GM18868 (cell line): ENCODE measurements around the gene PDLIM5.
"Not testable (repeated sequence)": the region's sequence is repeated elsewhere in the genome, so short reads cannot be mapped to it uniquely, and the experiment has no call there.

Experiments used
- ATAC-seq: cut with Tn5 transposase; IDR thresholded peaks from one replicate; pipeline ENCODE4 v1.9.1; 2021; ENCODE audit warnings: mild to moderate bottlenecking, moderate library complexity; ENCODE audit not compliant: unreplicated experiment

Gene PDLIM5

DNA sequence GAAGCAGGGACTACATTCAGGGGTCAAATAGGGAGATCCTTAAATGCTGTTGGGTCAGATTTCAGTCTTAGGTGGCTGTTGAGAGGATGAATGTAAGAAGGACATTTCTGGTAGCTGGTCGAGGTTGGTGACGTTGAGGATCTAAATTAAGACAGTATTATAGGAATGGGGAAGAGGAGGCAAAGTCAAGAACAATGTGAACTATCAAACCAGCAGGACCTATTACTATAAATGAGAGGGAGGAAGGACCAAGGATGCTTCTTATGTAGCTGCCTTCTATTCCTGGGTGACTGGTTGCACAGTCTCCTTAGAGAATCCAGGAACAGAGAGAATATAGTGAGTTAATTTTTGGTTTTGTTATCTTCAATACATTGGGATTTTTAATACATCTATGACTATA lies 187.6 kb downstream of the PDLIM5 start:
- ATAC-seq: no peak

DNA sequence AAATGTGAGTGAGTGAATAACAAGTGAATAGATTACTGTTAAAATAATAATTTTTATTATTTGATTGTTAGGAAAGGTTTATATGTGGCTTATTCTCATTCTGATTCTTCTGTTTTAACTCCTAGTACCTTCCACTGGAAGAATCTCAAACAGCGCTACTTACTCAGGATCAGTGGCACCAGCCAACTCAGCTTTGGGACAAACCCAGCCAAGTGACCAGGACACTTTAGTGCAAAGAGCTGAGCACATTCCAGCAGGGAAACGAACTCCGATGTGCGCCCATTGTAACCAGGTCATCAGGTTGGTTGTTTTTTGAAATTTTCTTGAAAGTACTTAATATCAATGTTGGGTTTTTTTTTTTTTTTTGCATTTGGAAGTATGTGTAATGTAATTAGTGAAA lies 188.4 kb downstream of the PDLIM5 start:
- no peak for ATAC-seq

DNA sequence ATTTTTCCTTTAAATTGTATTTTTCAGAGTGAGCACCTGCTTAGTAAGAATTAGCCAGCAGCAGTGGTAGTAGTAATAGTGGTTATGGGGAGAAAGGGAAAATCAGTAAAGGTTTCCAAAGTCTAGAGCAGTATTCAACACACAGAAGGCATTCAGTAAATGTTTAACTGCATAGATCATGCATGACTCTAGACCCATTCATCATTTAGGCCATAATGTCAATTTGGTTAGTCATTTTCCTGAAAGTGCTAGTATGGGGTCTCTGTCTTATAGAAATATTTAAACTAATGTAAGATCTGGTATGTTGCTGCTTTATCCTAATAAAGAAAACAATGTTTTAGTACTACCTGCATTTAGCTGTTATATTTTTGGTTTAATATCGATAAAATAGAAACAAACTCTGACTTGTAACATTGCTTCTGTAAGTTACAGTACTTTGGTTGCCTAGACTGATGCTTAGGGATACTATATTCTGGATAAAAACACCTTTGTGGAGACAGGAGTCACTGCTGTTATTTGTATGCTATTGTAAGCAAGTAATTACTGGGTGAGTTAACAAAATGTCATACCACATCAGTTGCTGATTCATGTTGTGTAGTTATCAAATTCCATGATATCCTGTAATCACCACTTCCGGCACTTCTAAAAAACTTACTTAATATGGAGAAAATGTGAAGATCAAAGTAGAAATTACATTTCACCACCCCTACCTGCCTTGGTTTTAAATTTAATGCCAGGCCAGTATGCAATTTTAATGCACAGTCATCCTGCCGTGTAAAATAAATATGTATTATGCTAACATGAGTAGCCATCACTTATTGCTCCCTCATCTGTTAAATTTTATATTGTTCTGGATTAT lies 190.2 kb downstream of the PDLIM5 start:
- no peak for ATAC-seq

DNA sequence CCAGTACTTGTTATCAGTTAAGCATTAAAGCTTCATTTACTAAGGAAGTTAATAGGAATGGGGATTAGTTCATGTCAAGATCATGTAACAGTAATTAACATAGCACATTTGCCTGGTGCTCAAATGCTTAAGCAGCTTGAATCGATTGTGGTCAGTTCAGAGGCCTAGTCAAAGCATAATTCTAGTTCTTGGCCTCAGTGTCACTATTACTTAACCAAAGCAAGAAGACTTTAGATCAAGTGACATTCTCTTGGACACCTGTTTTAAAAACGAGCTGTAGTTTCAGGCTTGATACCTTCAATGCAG lies 190.8 kb downstream of the PDLIM5 start:
- ATAC-seq: no peak

DNA sequence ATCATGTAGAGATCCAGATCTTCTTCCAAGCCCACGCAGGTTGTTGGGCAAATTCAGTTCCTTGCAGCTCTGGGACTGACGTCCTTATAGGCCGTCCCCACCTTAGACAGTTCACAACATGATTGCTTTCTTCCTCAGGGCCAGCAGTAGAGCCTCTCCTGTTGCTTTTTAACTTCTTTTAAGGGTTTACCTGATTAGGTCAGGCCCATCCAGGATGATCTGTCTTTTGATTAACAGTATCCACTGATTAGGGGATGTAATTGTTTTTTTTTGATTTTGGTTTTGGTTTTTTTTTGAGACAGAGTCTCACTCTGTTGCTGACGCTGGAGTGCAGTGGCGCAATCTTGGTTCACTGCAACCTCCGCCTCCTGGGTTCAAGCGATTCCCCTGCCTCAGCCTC lies 197.0 kb downstream of the PDLIM5 start:
- ATAC-seq: no peak

DNA sequence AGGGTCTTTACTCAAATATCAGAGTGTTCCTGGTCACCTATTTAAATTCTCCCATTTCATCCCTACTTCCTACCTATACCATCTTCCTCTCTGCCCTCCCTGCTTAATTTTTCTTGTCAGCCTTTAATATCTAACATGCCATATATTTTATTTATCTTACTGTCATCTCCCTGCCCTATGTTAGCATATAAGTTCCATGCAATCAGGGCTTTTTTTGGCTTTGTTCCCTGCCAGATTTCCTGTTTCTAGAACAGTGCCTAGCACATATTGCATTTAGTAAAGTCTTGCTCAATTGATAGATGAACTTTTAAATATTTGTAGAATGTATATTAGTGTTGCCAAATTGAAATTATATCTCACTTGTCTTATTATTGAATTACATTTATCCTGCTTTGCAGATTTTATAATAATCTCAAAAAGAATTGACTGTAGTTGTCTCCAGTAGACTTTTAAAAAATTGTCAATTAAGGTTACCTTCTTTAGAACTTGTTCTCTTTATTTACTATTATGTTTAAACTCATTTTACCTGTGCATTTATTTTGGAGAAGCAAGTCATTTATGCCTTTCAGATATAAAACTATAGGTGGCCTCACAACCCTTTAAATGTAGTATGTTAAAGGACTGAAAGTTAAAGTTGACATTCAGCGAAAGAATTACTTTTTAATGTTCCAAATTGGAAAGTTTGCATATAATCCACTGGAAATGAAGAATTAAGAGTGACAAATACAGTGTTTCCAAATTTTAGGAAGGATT lies 197.8 kb downstream of the PDLIM5 start:
- no peak for ATAC-seq

DNA sequence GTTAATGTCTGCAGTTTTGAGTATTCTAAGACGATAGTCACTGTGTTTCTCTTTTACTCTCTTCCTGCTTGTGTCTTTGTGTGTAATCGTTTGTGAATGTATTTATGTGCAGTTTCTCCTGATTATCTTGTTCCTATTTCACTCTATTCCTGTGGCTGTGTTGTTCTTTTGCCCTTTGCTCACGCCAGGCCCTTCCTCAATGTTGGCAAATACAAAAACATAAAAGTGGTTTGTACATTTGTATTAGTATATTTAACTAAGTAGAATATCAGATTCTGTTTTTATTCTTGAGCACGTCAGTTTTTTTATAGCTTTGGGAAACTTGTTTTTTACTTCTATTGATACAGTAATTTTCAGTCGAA lies 198.4 kb downstream of the PDLIM5 start:
- no peak for ATAC-seq

DNA sequence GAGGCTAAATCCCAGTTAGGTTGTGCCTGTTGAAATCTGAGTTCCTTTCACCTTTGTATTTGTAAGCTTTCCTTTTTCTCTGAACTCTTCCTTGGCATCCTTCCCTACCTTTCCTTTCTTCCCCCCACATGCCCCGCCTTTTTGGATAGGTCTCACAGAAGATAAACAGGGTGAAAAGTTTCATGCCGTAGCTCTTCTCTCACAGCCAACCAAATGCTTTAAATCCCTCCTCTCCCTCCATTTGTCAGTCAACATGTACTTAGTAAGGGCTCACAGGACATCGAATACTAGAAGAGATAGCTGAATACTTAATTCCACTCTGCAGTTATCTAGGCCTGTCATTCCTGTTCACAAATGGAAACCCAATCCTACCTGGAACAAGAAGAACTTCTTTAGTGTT lies 198.9 kb downstream of the PDLIM5 start:
- no peak for ATAC-seq

DNA sequence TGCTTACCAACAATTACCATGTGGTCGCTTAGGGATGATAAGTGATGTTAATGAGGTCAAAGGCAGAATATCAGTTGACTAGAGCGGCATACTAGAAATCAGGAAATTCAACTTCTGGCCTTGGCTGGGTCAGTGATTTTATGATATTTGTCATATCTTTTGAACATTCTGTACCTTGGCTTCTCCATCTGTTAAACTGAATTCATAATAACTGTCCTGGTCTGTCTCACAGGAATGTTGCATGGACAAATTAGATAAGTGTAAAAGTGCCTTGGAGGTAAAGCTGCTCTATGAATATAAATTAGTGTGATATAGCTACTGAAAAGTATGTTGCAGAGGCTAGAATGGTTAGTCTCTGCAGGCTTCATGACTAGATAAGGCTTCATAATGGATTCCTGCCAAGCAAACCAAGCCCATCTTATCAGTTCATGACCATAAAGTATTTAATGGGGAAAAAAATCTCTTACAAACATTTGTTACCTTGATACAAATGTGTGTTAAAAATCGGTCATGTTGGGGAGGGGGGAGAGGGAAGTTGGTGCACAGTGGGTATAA lies 201.4 kb downstream of the PDLIM5 start:
- ATAC-seq: no peak

DNA sequence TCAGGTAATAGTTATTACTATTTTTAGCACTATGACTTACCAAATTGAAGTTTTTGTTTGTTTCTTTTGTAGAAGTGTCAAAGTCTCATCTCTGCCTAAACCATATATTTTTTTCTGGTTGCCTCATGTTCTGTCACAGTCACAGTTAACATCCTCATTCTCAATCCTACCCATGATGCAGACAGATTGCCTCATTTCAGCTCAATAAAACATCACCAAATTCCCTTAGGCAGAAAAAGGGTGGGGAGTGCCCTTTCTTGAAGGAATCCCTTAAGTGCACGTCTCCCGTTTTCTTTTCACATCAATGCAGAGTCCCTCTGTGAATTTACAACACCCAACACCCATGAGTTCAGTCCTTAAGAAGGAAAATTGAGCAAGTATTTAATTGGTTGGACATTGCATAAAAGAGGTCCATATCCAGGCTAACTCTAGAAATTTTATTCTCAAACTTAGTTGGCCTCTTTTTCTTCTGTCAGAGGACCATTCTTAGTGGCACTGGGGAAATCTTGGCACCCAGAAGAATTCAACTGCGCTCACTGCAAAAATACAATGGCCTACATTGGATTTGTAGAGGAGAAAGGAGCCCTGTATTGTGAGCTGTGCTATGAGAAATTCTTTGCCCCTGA lies 202.4 kb downstream of the PDLIM5 start:
- no peak for ATAC-seq

DNA sequence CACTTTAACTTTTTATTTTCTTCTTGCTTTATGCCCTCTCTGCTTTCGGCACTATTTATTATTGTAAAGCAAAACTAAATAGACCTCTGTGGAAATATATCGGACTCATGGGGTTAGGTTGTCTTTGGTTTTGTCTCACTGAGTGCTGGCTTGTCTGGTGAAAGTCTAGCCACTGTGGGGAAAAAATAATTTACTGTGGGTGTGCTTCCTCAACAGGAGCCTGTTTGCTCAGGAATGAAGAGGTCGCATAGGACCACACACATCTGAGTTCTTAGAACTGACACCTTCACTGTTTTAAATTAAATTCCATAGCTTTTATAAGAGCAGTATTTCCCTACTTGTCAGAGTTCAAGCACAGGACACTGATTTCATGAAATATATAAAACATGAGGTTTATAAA lies 203.0 kb downstream of the PDLIM5 start:
- ATAC-seq: no peak

DNA sequence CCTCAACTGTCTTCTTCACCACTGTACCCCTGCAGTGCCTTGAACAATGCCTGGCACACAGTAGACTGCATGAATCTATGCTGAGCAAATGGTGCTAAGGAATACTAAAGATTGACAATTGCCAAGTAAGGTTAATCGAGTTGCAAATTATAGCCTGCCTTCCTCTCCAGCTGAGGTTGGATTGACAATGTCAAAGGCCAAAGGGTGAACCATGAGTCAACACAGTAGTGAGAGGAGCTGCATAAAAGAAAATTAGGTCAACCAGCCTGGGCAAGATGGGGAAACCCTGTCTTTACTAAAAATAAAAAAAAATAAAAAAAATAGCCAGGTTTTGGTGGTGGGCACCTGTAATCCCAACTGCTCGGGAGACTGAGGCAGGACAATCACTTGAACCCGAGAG lies 208.9 kb downstream of the PDLIM5 start:
- no peak for ATAC-seq

DNA sequence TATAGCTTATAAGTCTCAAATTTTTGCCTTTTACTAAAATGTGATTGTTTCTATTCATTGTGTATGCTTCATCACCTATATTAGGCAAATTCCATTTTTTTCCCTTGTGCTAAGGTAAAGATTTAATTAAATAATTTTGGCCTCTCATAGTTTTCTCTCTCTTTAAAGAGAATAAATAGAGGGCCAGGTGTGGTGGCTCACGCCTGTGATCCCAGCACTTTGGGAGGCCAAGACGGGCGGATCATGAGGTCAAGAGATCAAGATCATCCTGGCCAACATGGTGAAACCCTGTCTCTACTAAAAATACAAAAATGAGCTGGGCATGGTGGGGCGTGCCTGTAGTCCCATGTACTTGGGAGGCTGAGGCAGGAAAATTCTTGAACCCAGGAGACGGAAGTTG lies 213.3 kb downstream of the PDLIM5 start:
- not testable (repeated sequence) for ATAC-seq

DNA sequence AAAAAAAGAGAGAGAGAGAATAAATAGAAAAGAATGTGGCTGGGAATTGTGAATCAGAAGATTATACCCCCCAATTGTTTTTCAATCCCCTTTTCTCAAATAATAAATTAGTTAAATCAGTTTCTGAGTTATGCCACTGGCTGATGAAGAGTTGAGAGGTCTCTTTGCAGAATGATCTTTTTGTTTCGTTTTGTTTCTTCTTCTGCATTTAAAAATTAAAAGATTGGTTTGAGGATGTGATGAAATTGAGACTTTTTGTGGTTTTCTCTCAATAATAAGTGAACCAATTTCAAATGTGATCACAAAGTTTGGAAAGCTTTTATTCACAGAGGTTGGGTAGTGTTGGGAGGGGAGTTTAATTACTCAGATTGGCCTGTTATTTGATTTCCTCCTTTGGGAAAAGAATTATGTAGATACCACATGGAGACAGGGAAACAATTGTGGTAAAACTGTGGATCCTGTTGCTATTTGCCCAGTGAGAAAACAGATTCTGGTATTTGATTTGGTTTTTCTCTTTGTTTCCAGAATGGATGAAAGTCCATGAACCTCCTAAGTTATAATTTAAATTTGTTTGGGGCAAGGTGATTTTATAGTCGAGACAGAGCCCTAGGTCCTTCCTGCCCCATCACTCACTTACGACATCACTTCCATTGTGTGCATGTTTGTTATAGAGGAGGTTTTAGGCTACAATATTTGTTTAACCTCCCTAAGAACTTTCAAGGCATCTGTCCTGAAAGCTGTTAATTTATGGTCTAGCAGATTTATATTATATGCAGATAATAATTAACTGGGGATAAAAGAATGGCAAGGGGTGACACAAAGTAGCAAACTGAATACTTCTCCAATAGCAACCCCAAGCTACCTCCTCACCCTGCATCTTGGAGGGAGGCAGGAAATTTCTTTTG lies 214.0 kb downstream of the PDLIM5 start:
- ATAC-seq: no peak

DNA sequence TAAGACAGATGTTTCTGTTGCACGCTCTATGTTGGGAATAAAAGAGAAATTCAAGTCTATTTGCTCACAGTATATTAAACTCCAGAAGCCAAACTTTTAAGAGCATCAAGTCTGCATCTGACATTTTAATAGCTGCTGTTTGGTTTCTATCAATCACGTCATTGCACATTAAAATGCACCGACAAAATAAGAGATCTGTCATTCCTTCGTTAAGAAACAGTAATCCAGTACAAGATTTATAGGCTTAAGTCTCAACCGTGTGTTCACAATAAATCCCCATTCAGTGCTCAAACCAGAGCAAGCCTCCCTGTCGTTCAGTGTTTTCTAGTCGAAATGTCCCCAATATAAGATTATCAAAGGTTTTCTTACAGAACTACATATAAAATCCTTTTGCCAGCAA lies 217.0 kb downstream of the PDLIM5 start:
- ATAC-seq: no peak

DNA sequence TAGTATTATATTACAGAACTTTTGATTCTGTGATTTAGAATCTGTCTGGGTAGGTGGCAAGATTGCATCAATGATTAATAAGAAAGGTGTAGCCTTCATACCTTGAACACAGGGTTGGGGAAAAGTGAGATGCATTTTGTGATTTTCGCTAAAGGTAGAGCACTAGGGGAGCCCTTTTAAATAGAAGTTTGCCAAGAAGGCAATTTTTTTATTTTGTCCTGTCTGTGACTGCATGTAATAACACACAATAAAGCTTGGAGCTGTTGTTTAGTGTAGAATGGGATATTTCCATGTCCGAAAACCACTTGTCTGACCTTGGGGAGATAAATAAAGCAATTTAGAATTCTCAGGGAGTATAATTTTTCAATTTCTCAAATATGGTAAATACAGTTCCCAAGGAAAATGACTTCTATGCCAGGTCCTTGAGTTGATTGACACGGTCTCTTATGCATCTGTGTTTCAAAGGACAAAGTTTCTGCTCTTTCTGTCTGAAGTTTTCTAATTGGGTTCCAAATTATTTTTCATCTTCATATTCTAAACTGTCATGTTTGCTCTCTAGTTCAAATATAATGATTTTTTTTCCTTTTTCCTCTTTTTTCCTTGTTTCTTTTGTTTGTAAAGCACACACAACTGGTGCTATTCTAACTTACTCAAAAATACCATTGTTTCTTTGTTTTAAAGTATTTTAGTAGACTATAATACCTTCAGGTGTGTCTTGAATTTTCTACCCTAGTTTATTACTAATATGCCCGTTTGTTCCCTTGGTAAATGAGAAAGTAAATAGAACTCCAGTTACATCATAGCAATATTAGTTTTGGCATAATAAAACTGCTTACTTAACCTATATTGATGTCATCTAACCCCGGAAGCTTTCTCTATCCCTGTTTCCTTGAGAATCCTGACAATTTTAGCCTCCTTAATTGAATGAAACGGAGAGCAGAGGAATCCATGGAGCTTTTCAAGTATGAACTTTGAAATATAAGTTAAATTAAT lies 218.2 kb downstream of the PDLIM5 start:
- no peak for ATAC-seq

DNA sequence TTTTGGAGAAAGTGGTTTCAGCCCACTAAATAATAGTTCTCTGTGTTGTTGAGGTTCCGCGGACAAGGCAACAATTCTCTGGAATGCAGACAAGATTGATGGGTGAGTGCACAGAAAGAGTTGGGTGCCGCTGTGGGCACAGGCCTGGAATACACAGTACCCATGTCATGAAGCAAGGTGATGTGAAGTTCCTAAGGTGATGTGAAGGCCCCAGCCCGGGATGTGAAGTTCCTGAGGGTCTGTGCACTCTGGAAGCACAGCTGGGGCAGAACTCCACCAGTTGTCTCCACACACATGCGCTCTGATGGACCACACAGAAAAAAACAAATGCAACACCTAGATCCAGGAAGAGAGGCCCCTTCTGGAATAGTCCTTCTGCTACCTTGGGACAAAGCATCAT lies 219.4 kb downstream of the PDLIM5 start:
- no peak for ATAC-seq

DNA sequence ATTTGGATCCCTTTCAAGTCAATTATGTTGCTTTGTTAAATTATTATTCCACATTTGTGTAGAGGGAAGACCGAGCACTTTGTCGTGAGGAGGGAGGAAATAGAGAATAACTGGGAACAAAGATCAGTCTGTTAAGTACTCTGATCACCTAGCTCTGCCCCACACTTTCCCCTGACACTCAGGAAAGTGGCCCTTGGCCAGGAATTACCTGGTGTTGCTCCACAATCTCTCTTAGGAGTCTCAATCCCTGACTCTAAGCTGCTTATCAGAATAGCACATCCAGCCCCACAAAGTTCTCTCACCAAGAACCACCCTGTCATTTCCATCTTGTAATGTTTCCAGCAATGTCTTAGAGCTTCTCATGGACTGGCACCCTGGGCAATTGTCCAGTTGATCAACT lies 222.2 kb downstream of the PDLIM5 start:
- ATAC-seq: no peak

DNA sequence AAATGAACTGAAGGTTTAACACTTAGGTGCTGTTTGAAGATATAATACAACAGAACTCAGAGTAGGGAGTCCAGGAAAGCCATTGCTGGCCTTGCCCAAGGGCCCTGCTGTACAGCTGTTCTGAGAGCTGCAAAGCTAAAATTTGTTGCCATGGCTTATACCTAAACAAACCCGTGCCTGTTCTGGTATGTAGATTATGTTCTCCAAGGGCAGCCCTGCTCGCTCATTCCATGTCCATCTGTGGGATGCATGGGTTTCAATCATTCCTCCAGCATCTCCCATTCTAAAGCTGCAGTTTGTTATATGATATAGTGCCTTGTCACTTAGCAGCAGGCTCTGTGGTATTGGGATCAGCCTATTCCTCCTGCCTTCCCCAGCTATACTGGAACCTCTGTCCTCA lies 225.2 kb downstream of the PDLIM5 start:
- no peak for ATAC-seq

DNA sequence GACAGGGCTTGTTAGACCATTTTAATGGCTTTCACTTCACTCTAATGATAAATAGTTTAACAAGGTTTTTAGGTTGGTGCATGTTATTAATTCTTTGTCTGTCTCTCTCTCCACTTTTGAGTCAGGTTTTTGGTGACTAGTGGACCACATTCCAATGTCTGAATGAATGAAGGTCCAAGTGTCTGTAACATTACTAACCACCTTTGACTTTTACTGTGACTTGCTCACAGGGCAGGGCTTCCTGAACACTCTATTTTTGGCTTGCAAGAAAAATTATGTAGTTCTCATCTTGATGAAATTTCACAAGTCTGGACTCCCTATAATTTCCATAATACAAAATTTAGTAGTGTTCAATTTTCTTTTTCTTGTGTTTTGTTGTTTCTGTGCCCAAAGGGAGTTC lies 227.2 kb downstream of the PDLIM5 start:
- no peak for ATAC-seq
